Measurements from ENCODE around the gene UBE2S.

Gene UBE2S

GRCh38 chr19:55373993-55374757 lies 33.4 kb downstream of the UBE2S start (continued):
- TF ChIP-seq, protein P1, sequence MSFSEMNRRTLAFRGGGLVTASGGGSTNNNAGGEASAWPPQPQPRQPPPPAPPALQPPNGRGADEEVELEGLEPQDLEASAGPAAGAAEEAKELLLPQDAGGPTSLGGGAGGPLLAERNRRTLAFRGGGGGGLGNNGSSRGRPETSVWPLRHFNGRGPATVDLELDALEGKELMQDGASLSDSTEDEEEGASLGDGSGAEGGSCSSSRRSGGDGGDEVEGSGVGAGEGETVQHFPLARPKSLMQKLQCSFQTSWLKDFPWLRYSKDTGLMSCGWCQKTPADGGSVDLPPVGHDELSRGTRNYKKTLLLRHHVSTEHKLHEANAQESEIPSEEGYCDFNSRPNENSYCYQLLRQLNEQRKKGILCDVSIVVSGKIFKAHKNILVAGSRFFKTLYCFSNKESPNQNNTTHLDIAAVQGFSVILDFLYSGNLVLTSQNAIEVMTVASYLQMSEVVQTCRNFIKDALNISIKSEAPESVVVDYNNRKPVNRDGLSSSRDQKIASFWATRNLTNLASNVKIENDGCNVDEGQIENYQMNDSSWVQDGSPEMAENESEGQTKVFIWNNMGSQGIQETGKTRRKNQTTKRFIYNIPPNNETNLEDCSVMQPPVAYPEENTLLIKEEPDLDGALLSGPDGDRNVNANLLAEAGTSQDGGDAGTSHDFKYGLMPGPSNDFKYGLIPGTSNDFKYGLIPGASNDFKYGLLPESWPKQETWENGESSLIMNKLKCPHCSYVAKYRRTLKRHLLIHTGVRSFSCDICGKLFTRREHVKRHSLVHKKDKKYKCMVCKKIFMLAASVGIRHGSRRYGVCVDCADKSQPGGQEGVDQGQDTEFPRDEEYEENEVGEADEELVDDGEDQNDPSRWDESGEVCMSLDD (tag by site-specific recombination; IDR thresholded peaks at IDR 0.05): 0 out of 2 replicates have a peak, but pooled peaks have one; percentile 33
- no peak for TF ChIP-seq ZNF473 (tag by site-specific recombination; IDR thresholded peaks at IDR 0.05)

DNA sequence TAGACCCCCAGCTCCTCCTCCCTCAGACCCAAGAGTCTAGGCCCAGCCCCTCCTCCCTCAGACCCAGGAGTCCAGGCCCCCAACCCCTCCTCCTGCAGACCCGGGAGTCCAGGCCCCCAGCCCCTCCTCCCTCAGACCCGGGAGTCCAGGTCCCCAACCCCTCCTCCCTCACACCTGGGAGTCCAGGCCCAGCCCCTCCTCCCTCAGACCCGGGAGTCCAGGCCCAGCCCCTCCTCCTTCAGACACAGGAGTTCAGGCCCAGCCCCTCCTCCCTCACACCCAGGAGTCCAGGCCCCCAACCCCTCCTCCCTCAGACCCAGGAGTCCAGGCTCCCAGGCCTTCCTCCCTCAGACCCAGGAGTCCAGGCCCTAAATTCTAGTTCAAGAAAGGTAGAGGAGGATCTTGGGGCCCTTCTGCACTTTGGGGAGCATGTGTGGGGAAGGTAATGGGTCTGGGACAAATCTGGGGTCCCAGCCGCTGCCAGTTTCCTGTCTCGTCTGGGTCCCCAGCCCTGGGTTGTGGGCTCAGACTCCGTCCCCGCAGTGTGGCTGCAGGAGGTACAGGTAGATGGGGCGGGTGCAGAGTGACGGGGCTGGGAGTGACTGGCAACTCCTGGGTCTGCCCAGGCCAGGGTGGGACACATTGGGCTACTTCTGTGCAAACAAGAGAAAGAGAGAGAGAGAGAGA lies 34.1 kb downstream of the UBE2S start:
- Histone ChIP-seq H3K4me3 (ENCODE audit: low read depth, low read length) (no peak overlapping the region), H3K27ac (ENCODE audit: extremely low read depth, low read depth, low read length) (no peak overlapping the region), H3K36me3 (ENCODE audit: control insufficient read depth in 2 of 2, insufficient read depth in 1 of 2, low read length in 2 of 2) (no peaks in the 10 kb centered on the region), H3K4me1 (ENCODE audit: control insufficient read depth, insufficient read depth, low read length) (peaks cover 5% of the 10 kb centered on the region; the same call in 1 of the 2 replicates), H3K9me3 (ENCODE audit: control insufficient read depth, insufficient read depth, low read depth, low read length) (no peaks in the 10 kb centered on the region)
- ChIA-PET POLR2A (interaction anchor here (0.8 to 1.8 kb wide), 9 partner anchors 9 to 114 kb away, joined by 3 to 12 read pairs (median 4); partner anchors contain the start of genes HSPBP1, KMT5C, PPP6R1 and TMEM238), CTCF (interaction anchor here (0.9 to 1.4 kb wide), 3 partner anchors 34 to 260 kb away, joined by 3 to 10 read pairs (median 5); partner anchors contain the start of gene KMT5C)
- TF ChIP-seq KLF16 (tag by site-specific recombination; IDR thresholded peaks at IDR 0.05) (no peak), ZNF274 (IDR thresholded peaks at IDR 0.05; ENCODE audit: low read length) (no peak), ZNF274 (tag by site-specific recombination; IDR thresholded peaks at IDR 0.05; ENCODE audit: borderline replicate concordance) (no peak), HOXA7 (CRISPR knock-in tag; IDR thresholded peaks at IDR 0.05; ENCODE audit: borderline replicate concordance) (no peak), PRDM10 (tag by site-specific recombination; IDR thresholded peaks at IDR 0.05) (no peak), ZNF292 (tag by site-specific recombination; IDR thresholded peaks at IDR 0.05; ENCODE audit: borderline replicate concordance, low read depth) (no peak), SP2 (tag by site-specific recombination; IDR thresholded peaks at IDR 0.05) (peak; percentile 38; the same call in 1 of the 2 replicates), ZBTB20 (tag by site-specific recombination; IDR thresholded peaks at IDR 0.05) (no peak), ZNF555 (tag by site-specific recombination; conservative IDR thresholded peaks at IDR 0.05) (no peak), ZNF324 (tag by site-specific recombination; IDR thresholded peaks at IDR 0.05) (no peak), ZNF19 (tag by site-specific recombination; IDR thresholded peaks at IDR 0.05; ENCODE audit: low read depth) (no peak), ZIC2 (tag by site-specific recombination; IDR thresholded peaks at IDR 0.05) (no peak), YY2 (tag by site-specific recombination; IDR thresholded peaks at IDR 0.05) (no peak), ZNF391 (tag by site-specific recombination; IDR thresholded peaks at IDR 0.05; ENCODE audit: borderline replicate concordance, low read depth) (no peak), KLF1 (tag by site-specific recombination; IDR thresholded peaks at IDR 0.05) (peak; percentile 26; the same call in 1 of the 2 replicates)
- TF ChIP-seq, protein P2, sequence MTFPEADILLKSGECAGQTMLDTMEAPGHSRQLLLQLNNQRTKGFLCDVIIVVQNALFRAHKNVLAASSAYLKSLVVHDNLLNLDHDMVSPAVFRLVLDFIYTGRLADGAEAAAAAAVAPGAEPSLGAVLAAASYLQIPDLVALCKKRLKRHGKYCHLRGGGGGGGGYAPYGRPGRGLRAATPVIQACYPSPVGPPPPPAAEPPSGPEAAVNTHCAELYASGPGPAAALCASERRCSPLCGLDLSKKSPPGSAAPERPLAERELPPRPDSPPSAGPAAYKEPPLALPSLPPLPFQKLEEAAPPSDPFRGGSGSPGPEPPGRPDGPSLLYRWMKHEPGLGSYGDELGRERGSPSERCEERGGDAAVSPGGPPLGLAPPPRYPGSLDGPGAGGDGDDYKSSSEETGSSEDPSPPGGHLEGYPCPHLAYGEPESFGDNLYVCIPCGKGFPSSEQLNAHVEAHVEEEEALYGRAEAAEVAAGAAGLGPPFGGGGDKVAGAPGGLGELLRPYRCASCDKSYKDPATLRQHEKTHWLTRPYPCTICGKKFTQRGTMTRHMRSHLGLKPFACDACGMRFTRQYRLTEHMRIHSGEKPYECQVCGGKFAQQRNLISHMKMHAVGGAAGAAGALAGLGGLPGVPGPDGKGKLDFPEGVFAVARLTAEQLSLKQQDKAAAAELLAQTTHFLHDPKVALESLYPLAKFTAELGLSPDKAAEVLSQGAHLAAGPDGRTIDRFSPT (tag by site-specific recombination; IDR thresholded peaks at IDR 0.05): peak; percentile 40; the same call in 1 of the 2 replicates
- TF ChIP-seq, protein P1 (tag by site-specific recombination; IDR thresholded peaks at IDR 0.05): no peak

All from HEK293 (cell line).